GM12873 (cell line): Measurements from ENCODE around the gene MAIP1.

Experiments
- TF ChIP-seq, protein P1 (sequence below): IDR thresholded peaks from 2 replicates; pipeline ENCODE4 v1.5.1; 2012; ENCODE audit warnings: low read depth, mild to moderate bottlenecking, moderate library complexity, low read length, control low read depth; ENCODE audit not compliant: insufficient read depth; ENCODE audit errors: missing control alignments

Gene MAIP1

DNA sequence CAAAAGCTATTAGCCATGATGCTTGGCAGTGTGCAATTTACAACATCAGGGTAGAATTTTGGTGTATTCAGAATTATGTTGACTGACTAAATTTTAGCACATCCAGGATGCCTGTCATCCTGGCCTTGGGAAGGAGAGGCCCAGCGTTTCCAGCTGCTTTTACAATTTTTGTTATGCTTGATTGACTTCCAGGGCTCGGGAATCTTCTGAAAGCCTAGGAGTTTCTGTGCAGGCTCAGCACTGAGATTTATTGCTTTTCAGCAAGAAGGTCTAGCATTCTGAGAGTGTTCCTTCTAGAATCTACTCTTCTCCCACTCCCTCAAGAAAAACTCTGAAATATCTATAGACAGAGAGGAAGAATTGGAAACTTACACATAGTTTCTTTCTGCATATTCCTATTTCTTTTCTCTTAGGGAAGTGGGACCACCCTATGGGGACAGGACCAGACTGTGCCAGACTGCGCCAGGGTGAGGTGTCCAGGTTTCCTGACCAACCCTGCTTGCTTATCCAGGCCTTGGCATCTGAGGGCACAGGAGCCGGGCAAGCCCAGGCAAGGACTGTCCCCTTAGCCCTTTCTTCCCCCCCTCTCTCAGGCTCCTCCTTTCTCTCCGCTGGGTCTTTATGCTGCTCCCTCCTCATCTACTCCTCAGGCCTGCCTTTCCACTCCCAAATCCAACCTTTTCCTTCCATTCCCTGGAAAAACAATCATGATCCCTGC, 26.9 kb downstream of the MAIP1 start:
- TF ChIP-seq, protein P1, sequence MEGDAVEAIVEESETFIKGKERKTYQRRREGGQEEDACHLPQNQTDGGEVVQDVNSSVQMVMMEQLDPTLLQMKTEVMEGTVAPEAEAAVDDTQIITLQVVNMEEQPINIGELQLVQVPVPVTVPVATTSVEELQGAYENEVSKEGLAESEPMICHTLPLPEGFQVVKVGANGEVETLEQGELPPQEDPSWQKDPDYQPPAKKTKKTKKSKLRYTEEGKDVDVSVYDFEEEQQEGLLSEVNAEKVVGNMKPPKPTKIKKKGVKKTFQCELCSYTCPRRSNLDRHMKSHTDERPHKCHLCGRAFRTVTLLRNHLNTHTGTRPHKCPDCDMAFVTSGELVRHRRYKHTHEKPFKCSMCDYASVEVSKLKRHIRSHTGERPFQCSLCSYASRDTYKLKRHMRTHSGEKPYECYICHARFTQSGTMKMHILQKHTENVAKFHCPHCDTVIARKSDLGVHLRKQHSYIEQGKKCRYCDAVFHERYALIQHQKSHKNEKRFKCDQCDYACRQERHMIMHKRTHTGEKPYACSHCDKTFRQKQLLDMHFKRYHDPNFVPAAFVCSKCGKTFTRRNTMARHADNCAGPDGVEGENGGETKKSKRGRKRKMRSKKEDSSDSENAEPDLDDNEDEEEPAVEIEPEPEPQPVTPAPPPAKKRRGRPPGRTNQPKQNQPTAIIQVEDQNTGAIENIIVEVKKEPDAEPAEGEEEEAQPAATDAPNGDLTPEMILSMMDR: no peak

DNA sequence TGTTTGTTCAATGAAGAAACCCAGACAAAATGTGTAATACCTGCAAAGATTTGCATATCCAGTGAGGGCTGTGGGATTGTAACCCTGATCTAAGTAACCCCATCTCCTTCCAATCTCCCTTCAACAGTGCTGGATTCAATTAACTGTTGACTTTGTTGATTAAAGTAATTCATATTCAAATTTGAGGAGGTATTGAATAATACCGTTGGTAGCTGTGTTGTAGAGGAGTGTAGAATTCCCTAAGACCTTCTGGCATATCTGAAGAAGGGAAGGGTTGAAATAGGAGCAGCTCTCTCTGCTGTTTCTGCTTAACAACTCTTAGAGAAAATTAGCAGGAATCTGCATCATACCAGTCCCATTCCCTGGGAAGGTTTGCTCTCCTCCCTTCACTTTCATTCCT, 28.2 kb downstream of the MAIP1 start:
- TF ChIP-seq, protein P1: no peak

DNA sequence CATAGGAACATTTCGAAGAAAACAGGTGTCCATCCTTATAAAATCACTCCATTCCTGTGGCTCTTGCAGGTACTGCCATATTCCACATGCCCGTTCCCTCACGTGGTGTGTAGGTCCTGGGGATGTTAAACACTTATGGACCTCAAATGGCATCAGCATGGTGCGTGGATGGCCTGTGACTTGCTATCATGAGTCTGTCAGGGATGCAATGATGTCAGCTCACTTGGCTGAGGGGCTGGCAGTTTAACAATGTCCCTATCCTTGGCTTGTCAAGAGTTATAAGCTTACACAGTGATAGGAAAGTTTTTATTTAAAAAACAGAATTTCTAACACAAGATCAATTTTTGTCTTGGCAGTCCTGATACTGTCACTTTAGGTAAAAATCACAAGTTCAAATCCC, 28.8 kb downstream of the MAIP1 start:
- TF ChIP-seq, protein P1: no peak

DNA sequence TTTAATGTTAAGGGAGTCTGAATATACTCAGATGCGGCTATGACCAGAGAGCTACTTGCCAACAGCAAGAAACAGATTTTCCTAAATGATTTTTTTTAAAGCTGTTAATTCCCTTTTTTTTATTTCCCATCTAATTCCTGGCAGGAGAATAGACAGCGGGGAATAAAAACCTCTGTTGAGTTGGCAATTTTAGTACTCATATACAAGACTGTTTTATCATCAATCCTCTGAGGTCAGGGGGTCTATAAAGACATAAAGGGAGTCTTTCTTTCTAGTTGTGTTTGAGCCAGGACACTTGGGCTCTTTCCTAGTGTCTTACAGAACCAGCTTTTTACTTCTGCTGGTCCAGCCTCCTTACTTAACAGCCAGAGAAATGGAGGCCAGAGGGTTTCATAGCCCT, 29.4 kb downstream of the MAIP1 start:
- TF ChIP-seq, protein P1: no peak

DNA sequence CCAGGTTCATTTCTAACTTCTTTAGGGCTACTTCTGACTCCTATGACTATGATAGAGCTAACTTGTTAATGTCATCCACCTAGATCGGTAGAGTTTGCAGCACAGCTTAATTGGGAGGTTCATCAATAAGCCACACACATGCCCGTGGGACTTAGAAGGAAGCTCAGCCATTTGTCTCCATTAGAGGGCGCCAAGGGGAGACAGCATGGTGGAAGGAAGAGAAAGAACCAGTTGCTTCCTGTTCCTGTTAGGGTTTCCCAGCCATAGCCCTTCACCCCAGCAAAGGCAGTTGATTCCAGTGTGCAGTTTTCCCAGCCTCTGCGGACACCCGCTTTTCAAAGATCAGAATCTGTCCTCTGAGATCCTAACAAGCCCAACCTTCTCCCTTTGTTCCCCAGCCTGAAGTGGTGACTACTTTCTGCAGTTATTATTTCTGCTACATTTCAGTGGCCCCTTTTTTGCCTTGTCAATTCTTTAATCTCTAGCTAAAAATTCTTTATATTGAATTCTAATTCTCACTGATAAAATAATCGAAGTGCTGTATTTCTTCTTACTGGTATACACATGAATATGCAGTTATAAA, 30.3 kb downstream of the MAIP1 start:
- TF ChIP-seq, protein P1: peak; percentile 78

DNA sequence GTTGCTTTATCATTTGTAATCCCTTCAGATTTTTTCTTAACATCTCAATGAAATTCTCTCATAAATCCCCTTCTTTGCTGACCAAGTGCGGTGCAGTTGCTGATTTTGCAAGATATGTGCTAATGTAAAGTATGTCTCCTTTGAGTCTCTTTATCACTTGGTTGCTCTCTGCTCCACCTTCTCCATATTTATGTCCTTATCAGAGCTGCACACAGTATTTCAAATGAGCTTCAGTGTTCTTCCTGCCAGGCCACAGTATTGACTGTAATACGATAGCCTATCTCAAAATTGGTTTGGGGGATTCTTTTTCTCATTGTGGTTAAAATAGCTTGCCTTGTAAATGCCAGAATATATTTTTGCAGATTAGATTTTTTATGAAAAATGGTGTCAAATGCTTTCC, 32.2 kb downstream of the MAIP1 start:
- TF ChIP-seq, protein P1: no peak

DNA sequence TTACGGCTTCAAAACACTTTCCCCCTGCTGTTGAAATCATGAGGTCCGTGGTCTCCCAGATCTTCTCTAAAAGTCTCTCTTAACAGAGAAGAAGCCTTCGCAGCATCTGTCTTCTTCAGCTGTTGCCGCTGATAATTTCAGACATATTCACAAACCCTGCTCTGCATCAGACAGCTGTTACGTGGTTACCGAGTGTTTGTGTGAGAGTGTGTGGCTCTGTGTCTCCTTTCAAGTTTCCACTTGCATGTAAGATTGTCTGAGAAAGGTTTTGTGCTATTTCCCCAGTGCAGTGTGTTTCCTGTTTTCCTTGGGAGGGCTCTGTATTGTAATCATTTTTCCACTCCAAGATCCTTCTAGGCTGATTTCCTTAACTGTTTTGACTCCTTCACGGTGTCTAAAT, 32.8 kb downstream of the MAIP1 start:
- TF ChIP-seq, protein P1: no peak
